MM.1S (cell line): ENCODE data around the gene TCL1B.

ENCODE experiments used
- DNase-seq: peaks from one replicate; pipeline ENCODE4 v3.0.0-alpha.2; 2015
- H2AFZ ChIP-seq: fragments of 300-600 bp; sonication (generic); 2 replicates; pipeline ENCODE4 v1.6.0; 2016; ENCODE audit warnings: antibody characterized with exemption, low read length
- H3F3A ChIP-seq: fragments of 300-600 bp; sonication (generic); 2 replicates; pipeline ENCODE4 v1.6.1; 2016; ENCODE audit warnings: mild to moderate bottlenecking, antibody characterized with exemption, low read length, moderate library complexity, mixed read lengths; ENCODE audit not compliant: insufficient read depth
- H3K27ac ChIP-seq: fragments of 300-600 bp; sonication (generic); 2 replicates; pipeline ENCODE4 v1.5.1; 2016; ENCODE audit warnings: mild to moderate bottlenecking, low read length
- H3K27me3 ChIP-seq: fragments of 300-600 bp; sonication (generic); replicated peaks from 2 replicates; pipeline ENCODE4 v1.6.0; 2016; ENCODE audit warnings: low read length; ENCODE audit not compliant: insufficient read depth
- H3K36me3 ChIP-seq: fragments of 300-600 bp; sonication (generic); replicated peaks from 2 replicates; pipeline ENCODE4 v1.6.1; 2016; ENCODE audit warnings: mild to moderate bottlenecking, low read length, mixed read lengths; ENCODE audit not compliant: insufficient read depth
- H3K4me1 ChIP-seq: fragments of 300-600 bp; sonication (generic); 2 replicates; pipeline ENCODE4 v1.6.1; 2016; ENCODE audit warnings: low read length, mixed read lengths
- H3K4me2 ChIP-seq: fragments of 300-600 bp; sonication (generic); 2 replicates; pipeline ENCODE4 v1.6.0; 2016; ENCODE audit warnings: low read depth, low read length
- H3K4me3 ChIP-seq: fragments of 300-600 bp; sonication (generic); 2 replicates; pipeline ENCODE4 v1.5.1; 2016; ENCODE audit warnings: low read length, mixed read lengths
- H3K79me2 ChIP-seq: fragments of 300-600 bp; sonication (generic); 2 replicates; pipeline ENCODE4 v1.6.1; 2016; ENCODE audit warnings: mixed run types, low read length, mixed read lengths
- H3K9ac ChIP-seq: fragments of 300-600 bp; sonication (generic); 2 replicates; pipeline ENCODE4 v1.6.1; 2016; ENCODE audit warnings: low read length, mixed read lengths
- H3K9me2 ChIP-seq: fragments of 300-600 bp; sonication (generic); replicated peaks from 2 replicates; pipeline ENCODE4 v1.6.1; 2016; ENCODE audit warnings: mild to moderate bottlenecking, low read length, mixed read lengths; ENCODE audit not compliant: insufficient read depth
- H3K9me3 ChIP-seq: fragments of 300-600 bp; sonication (generic); replicated peaks from 2 replicates; pipeline ENCODE4 v1.6.1; 2016; ENCODE audit warnings: mild to moderate bottlenecking, low read length, mixed read lengths; ENCODE audit not compliant: insufficient read depth
- H4K20me1 ChIP-seq: fragments of 300-600 bp; sonication (generic); 2 replicates; pipeline ENCODE4 v1.6.1; 2016; ENCODE audit warnings: mild to moderate bottlenecking, low read length, moderate library complexity, mixed read lengths; ENCODE audit not compliant: insufficient read depth
- CTCF ChIP-seq: fragments of 300-600 bp; sonication (generic); IDR thresholded peaks from 2 replicates; pipeline ENCODE4 v1.5.1; 2016; ENCODE audit warnings: antibody characterized with exemption, low read length, mixed read lengths
- EZH2 ChIP-seq: fragments of 300-600 bp; sonication (generic); optimal IDR thresholded peaks from 2 replicates; pipeline ENCODE3; 2017; ENCODE audit warnings: low read depth, mild to moderate bottlenecking, antibody characterized with exemption, low read length, mixed read lengths
- EZH2phosphoT487 ChIP-seq: fragments of 300-600 bp; sonication (generic); IDR thresholded peaks from 2 replicates; pipeline ENCODE4 v1.6.1; 2018; ENCODE audit warnings: antibody characterized with exemption, low read length

Gene TCL1B

GRCh38 chr14:95656634-95657033 lies 29.6 kb upstream of the TCL1B start:
- Histone ChIP-seq H2AFZ (no peak overlapping the region), H3K27ac (no peak overlapping the region), H3K9me3 (no peaks in the 10 kb centered on the region), H3K9ac (no peak overlapping the region), H3K36me3 (no peaks in the 10 kb centered on the region), H3K27me3 (peaks cover 13% of the 10 kb centered on the region), H3K9me2 (no peaks in the 10 kb centered on the region), H3F3A (peaks cover 5% of the 10 kb centered on the region), H3K4me2 (no peak overlapping the region), H4K20me1 (no peaks in the 10 kb centered on the region), H3K79me2 (no peaks in the 10 kb centered on the region), H3K4me3 (no peak overlapping the region), H3K4me1 (no peaks in the 10 kb centered on the region)
- no peak for TF ChIP-seq EZH2
- TF ChIP-seq CTCF: no peak
- TF ChIP-seq EZH2phosphoT487: no peak
- DNase-seq: no peak

- H2AFZ ChIP-seq: no peak overlapping the region
- no peaks in the 10 kb centered on the region for H3K9me2 ChIP-seq
- H3K27me3 ChIP-seq: peaks cover 13% of the 10 kb centered on the region
- no peak for DNase-seq
- H3K4me2 ChIP-seq: no peak overlapping the region
- TF ChIP-seq EZH2: no peak
- TF ChIP-seq EZH2phosphoT487: no peak
- no peak for TF ChIP-seq CTCF
- no peaks in the 10 kb centered on the region for H3K9me3 ChIP-seq
- peaks cover 13% of the 10 kb centered on the region for H3F3A ChIP-seq
- H3K27ac ChIP-seq: no peak overlapping the region
- no peaks in the 10 kb centered on the region for H4K20me1 ChIP-seq
- no peaks in the 10 kb centered on the region for H3K36me3 ChIP-seq
- no peak overlapping the region for H3K4me3 ChIP-seq
- no peak overlapping the region for H3K9ac ChIP-seq
- no peaks in the 10 kb centered on the region for H3K79me2 ChIP-seq
- H3K4me1 ChIP-seq: peaks cover 5% of the 10 kb centered on the region; the same call in 1 of the 2 replicates
Observed at GRCh38 chr14:95657454-95657853, 28.8 kb upstream of the TCL1B start.

GRCh38 chr14:95659293-95659989 lies 26.8 kb upstream of the TCL1B start:
- Histone ChIP-seq H3K27me3 (peaks cover 13% of the 10 kb centered on the region), H3K4me2 (no peak overlapping the region), H3K27ac (no peak overlapping the region), H3K9me2 (no peaks in the 10 kb centered on the region), H3K9me3 (no peaks in the 10 kb centered on the region), H3K79me2 (no peaks in the 10 kb centered on the region), H2AFZ (no peak overlapping the region), H3K4me3 (no peak overlapping the region), H4K20me1 (no peaks in the 10 kb centered on the region), H3K4me1 (peaks cover 5% of the 10 kb centered on the region; the same call in 1 of the 2 replicates), H3K36me3 (no peaks in the 10 kb centered on the region), H3K9ac (no peak overlapping the region), H3F3A (peaks cover 25% of the 10 kb centered on the region)
- DNase-seq: no peak
- TF ChIP-seq CTCF (no peak), EZH2 (no peak), EZH2phosphoT487 (no peak)
